HepG2 (cell line): ENCODE results near the gene ZNF581. TPM values are rescaled to one million over a fixed set of nuclear protein-coding genes. Genes with fewer than 3 reads are reported as not detected.

ENCODE experiments used
- ATAC-seq: fragments of 200-7000 bp; cut with Tn5 transposase; 3 replicates; pipeline ENCODE4 v1.9.1; 2020; ENCODE audit warnings: mild to moderate bottlenecking, moderate library complexity
- BruUV-seq: library from RNA; stranded (reverse); fragments of 400-500 nt; replicated peaks from 2 replicates; lab custom pipeline; 2021; lab: Mats Ljungman, UMichigan
- CTCF ChIA-PET: fragments of 300-600 bp; formaldehyde crosslinking; extraction: SDS; loops from one replicate; lab custom pipeline; 2021; ENCODE audit warnings: low total read pairs, inconsistent platforms, low intra/inter-chr PET ratio; lab: Yijun Ruan, JAX
- POLR2A ChIA-PET: fragments of 350-600 bp; sonication (Branson Sonifier 250); formaldehyde crosslinking; loops from one replicate; lab custom pipeline; 2020; ENCODE audit warnings: antibody characterized with exemption, inconsistent platforms; lab: Yijun Ruan, JAX
- DNase-seq: peaks from one replicate; pipeline ENCODE4 v3.0.0-alpha.2; 2015; ENCODE audit warnings: low spot score
- FAIRE-seq: peaks from 3 replicates; lab custom pipeline; 2011; peaks lifted over from hg19 to GRCh38; lab: Jason Lieb, UNC
- H2AFZ ChIP-seq: one replicate; pipeline ENCODE4 v1.6.1; 2011; ENCODE audit warnings: low read length, inconsistent platforms
- H3K27ac ChIP-seq: fragments of 300-600 bp; 3 replicates; pipeline ENCODE4 v1.8.0; 2011; ENCODE audit warnings: mixed run types, mild to moderate bottlenecking, mixed read lengths, low read length, inconsistent platforms; ENCODE audit not compliant: insufficient read depth; ENCODE audit errors: extremely low read length
- H3K27me3 ChIP-seq, 2 experiments: fragments of 200-600 bp in 1 of 2; 2 replicates in 1 of 2; 3 replicates in 1 of 2; pipeline versions ENCODE4 v1.6.0 to v1.8.0; 2011; ENCODE audit warnings: low read length in 2 of 2, mild to moderate bottlenecking in 2 of 2, moderate library complexity in 2 of 2, inconsistent platforms in 1 of 2; ENCODE audit not compliant: insufficient read depth in 2 of 2, control insufficient read depth in 1 of 2
- H3K36me3 ChIP-seq, 2 experiments: fragments of 200-600 bp in 1 of 2; replicated peaks in 1 of 2; 2 replicates in 1 of 2; 3 replicates in 1 of 2; pipeline versions ENCODE4 v1.5.1 to v1.8.0; 2011; ENCODE audit warnings: low read length in 2 of 2, inconsistent platforms in 1 of 2; ENCODE audit not compliant: insufficient read depth in 2 of 2, control insufficient read depth in 1 of 2
- H3K4me1 ChIP-seq: 2 replicates; pipeline ENCODE4 v1.5.1; 2012; ENCODE audit warnings: low read length, inconsistent platforms; ENCODE audit not compliant: insufficient read depth
- H3K4me2 ChIP-seq: 2 replicates; pipeline ENCODE4 v1.6.0; 2011; ENCODE audit warnings: low read depth, low read length, inconsistent platforms
- H3K4me3 ChIP-seq, 3 experiments: fragments of 200-600 bp in 1 of 3; sonication (generic), shearing (Covaris generic) in 1 of 3; replicated peaks in 1 of 3; 2 replicates each; pipeline ENCODE4 v1.5.1; 2011 to 2016; ENCODE audit warnings: low read length in 3 of 3, inconsistent platforms in 2 of 3, low read depth in 2 of 3, mild to moderate bottlenecking in 2 of 3, control low read depth in 1 of 3, mixed read lengths in 1 of 3; ENCODE audit not compliant: insufficient read depth in 1 of 3
- H3K79me2 ChIP-seq: one replicate; pipeline ENCODE4 v1.6.1; 2011; ENCODE audit warnings: low read length, inconsistent platforms; ENCODE audit not compliant: insufficient read depth
- H3K9ac ChIP-seq: 2 replicates; pipeline ENCODE4 v1.6.0; 2011; ENCODE audit warnings: mild to moderate bottlenecking, low read depth, low read length, inconsistent platforms; ENCODE audit not compliant: insufficient read depth
- H3K9me3 ChIP-seq: 2 replicates; pipeline ENCODE4 v1.5.1; 2012; ENCODE audit warnings: mild to moderate bottlenecking, low read length
- H4K20me1 ChIP-seq: 2 replicates; pipeline ENCODE4 v1.6.0; 2011; ENCODE audit warnings: inconsistent platforms, mild to moderate bottlenecking, low read length, moderate library complexity; ENCODE audit not compliant: insufficient read depth
- EZH2 ChIP-seq: conservative IDR thresholded peaks from 2 replicates; pipeline ENCODE4 v1.6.1; 2012; ENCODE audit warnings: mild to moderate bottlenecking, low read depth, low read length, moderate library complexity
- MEIS1 ChIP-seq: sonication (generic); formaldehyde crosslinking; IDR thresholded peaks from 2 replicates; pipeline ENCODE4 v1.9.0; 2021; ENCODE audit warnings: mild to moderate bottlenecking, missing genetic modification reagents, moderate library complexity, borderline replicate concordance
- POLR2A ChIP-seq, 2 experiments: IDR thresholded peaks; 2 replicates each; pipeline ENCODE4 v1.6.1; 2011; ENCODE audit warnings: low read depth in 2 of 2, low read length in 2 of 2, mild to moderate bottlenecking in 1 of 2, moderate library complexity in 1 of 2; ENCODE audit not compliant: insufficient read depth in 1 of 2
- RBM22 ChIP-seq: fragments of 200-400 bp; formaldehyde crosslinking; optimal IDR thresholded peaks from 2 replicates; pipeline ENCODE3; 2017; ENCODE audit warnings: mild to moderate bottlenecking, low read length, moderate library complexity
- ZNF337 ChIP-seq: sonication (generic); formaldehyde crosslinking; IDR thresholded peaks from 2 replicates; pipeline ENCODE4 v1.5.1; 2020; ENCODE audit warnings: missing genetic modification reagents, low read depth, mild to moderate bottlenecking, borderline replicate concordance
- ZNF546 ChIP-seq: sonication (generic); formaldehyde crosslinking; conservative IDR thresholded peaks from 2 replicates; pipeline ENCODE4 v1.8.1; 2023; ENCODE audit warnings: mild to moderate bottlenecking, missing genetic modification reagents
- ZNF768 ChIP-seq: sonication (generic); formaldehyde crosslinking; IDR thresholded peaks from 2 replicates; pipeline ENCODE4 v1.4.0; 2020; ENCODE audit warnings: missing genetic modification reagents
- WGBS: methylation state at CpG from one replicate; pipeline ENCODE4 v1.1.6; 2017; ENCODE audit warnings: low lambda C conversion rate; 5-methylcytosine and 5-hydroxymethylcytosine counted together
- in situ Hi-C: cut with HindIII; loops from 2 replicates; pipeline ENCODE4 v1.10.0; 2017; ENCODE audit warnings: low pct_unique_long_range_greater_than_20kb; ENCODE audit not compliant: extremely low pct_ligation_motif_present
- intact Hi-C: fragments of 100-400 bp; cut with micrococcal nuclease; formaldehyde crosslinking; loops from one replicate; pipeline ENCODE4 v1.10.0; 2022; ENCODE audit not compliant: unreplicated experiment
- polyA plus RNA-seq, 8 experiments: library from polyadenylated mRNA; depleted of rRNA in 3 of 8; stranded (reverse) in 7 of 8; unstranded in 1 of 8; fragments of >200 nt; fragmentation: Illumina TruSeq in 4 of 8; extraction: Trizol in 4 of 8; gene quantifications; 2 replicates each; pipeline versions ENCODE4 v1.2.1 to v1.2.3, GENCODE V29; 2011 to 2016; ENCODE audit warnings: low read depth in 4 of 8, missing spikeins in 1 of 8, mixed read lengths in 1 of 8; ENCODE audit not compliant: insufficient read depth in 1 of 8
- total RNA-seq, 5 experiments: library from RNA; depleted of rRNA; stranded (reverse); fragments of >200 nt; fragmentation: Illumina TruSeq; extraction: Trizol; gene quantifications; 2 replicates each; pipeline ENCODE4 v1.2.3, GENCODE V29; 2016; ENCODE audit warnings: low read depth in 1 of 5
- TF ChIP-seq, protein P1 (sequence below), 2 experiments: sonication (generic) in 1 of 2; formaldehyde crosslinking in 1 of 2; IDR thresholded peaks; 2 replicates each; pipeline versions ENCODE4 v1.4.0 to v1.6.1; 2018 to 2020; ENCODE audit warnings: missing genetic modification reagents in 2 of 2, borderline replicate concordance in 1 of 2, low read depth in 1 of 2, mild to moderate bottlenecking in 1 of 2, missing biosample characterization in 1 of 2

Gene ZNF581
- total and polyA plus RNA-seq, 2 of the 13 experiments (the other 11 are each of a cell fraction or from before 2014, with no cell fraction given): 19.6 to 49.5 TPM

DNA sequence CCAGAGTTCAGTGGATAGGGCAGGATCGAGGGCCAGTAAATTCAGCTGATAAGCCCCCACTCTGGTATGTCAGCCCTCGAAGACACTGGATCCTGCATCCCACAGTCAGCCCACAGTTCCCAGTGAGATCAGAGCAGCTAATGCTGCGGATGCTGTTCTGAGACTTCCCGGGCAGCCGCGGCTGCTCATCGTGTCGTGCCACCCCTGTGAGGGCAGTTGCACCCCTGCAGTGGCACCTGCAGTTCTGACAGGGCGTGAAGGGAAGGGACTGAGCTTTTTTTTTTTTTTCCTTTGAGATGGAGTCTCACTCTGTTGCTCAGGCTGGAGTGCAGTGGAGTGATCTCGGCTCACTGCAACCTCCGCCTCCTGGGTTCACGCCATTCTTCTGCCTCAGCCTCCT is 24.1 kb downstream of the ZNF581 start:
- FAIRE-seq (no peak), DNase-seq (no peak), ATAC-seq (no peak)
- peaks cover 54% of the 10 kb centered on the region for H3K79me2 ChIP-seq
- intact Hi-C loops (no loop called here), in situ Hi-C loops (no loop called here)
- WGBS: 96% methylated on average over 10 of the region's 12 CpGs
- no TSS peak for BruUV-seq
- H3K27me3 ChIP-seq: no peaks in the 10 kb centered on the region
- no peak overlapping the region for H3K4me3 ChIP-seq
- no peak overlapping the region for H2AFZ ChIP-seq
- ChIA-PET CTCF (no interaction called here), POLR2A (no interaction called here)
- no peak overlapping the region for H3K4me2 ChIP-seq
- H3K9ac ChIP-seq: no peak overlapping the region
- H3K9me3 ChIP-seq: no peaks in the 10 kb centered on the region
- H4K20me1 ChIP-seq: peaks cover 55% of the 10 kb centered on the region
- no peak overlapping the region for H3K27ac ChIP-seq
- H3K36me3 ChIP-seq: peaks cover 58 to 76% of the 10 kb centered on the region in 2 experiments
- peaks cover 18% of the 10 kb centered on the region for H3K4me1 ChIP-seq
- peak; percentile 12; the same call in 1 of the 2 replicates for TF ChIP-seq ZNF768
- no peak for TF ChIP-seq MEIS1 (CRISPR knock-in tag)
- TF ChIP-seq, all 625 proteins: peak for 1

DNA sequence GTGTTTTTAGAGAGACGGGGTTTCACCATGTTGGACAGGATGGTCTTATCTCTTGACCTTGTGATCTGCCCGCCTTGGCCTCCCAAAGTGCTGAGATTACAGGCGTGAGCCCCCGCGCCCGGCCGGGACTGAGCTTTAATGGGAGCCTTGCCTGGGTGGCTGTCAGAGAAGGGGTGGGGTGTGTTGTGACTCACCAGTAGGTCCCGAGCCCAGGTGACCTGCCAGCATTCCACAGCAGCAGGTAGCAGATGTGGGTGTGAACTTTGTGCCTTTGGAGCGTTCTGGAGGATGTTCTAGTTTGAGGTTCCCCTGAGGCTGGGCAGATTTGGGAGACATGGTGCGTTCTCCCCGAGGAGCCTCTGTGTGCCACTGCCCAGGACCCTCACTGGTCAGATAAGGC is 24.5 kb downstream of the ZNF581 start:
- H3K4me1 ChIP-seq: peaks cover 18% of the 10 kb centered on the region
- H3K79me2 ChIP-seq: peaks cover 52% of the 10 kb centered on the region
- FAIRE-seq (no peak), ATAC-seq (no peak), DNase-seq (no peak)
- TF ChIP-seq RBM22 (peak; percentile 30), ZNF337 (CRISPR knock-in tag) (no peak), EZH2 (no peak), ZNF546 (CRISPR knock-in tag) (no peak), POLR2A (IDR thresholded peaks at IDR 0.05; ENCODE audit: insufficient read depth in 1 of 2, low read depth in 2 of 2, low read length in 2 of 2) (0 out of 4 replicates have a peak, but pooled peaks of 1 of the 2 experiments have one; percentile 0)
- TF ChIP-seq, protein P1, sequence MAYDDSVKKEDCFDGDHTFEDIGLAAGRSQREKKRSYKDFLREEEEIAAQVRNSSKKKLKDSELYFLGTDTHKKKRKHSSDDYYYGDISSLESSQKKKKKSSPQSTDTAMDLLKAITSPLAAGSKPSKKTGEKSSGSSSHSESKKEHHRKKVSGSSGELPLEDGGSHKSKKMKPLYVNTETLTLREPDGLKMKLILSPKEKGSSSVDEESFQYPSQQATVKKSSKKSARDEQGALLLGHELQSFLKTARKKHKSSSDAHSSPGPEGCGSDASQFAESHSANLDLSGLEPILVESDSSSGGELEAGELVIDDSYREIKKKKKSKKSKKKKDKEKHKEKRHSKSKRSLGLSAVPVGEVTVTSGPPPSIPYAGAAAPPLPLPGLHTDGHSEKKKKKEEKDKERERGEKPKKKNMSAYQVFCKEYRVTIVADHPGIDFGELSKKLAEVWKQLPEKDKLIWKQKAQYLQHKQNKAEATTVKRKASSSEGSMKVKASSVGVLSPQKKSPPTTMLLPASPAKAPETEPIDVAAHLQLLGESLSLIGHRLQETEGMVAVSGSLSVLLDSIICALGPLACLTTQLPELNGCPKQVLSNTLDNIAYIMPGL (CRISPR knock-in tag; IDR thresholded peaks at IDR 0.05; ENCODE audit: borderline replicate concordance in 1 of 2, low read depth in 1 of 2): no peak
- H3K36me3 ChIP-seq: peaks cover 54 to 74% of the 10 kb centered on the region in 2 experiments
- H3K4me2 ChIP-seq: no peak overlapping the region
- no peak overlapping the region for H3K27ac ChIP-seq
- CTCF ChIA-PET: no interaction called here
- no peaks in the 10 kb centered on the region for H3K27me3 ChIP-seq
- H3K9ac ChIP-seq: no peak overlapping the region
- in situ Hi-C loops (no loop called here), intact Hi-C loops (no loop called here)
- H2AFZ ChIP-seq: no peak overlapping the region
- H3K9me3 ChIP-seq: no peaks in the 10 kb centered on the region
- BruUV-seq: no TSS peak
- H3K4me3 ChIP-seq: no peak overlapping the region
- 81% methylated on average over 6 of the region's 11 CpGs for WGBS
- peaks cover 55% of the 10 kb centered on the region for H4K20me1 ChIP-seq
- POLR2A ChIA-PET: interaction anchor here (0.9 kb wide), 1 partner anchor 14 kb away, joined by 4 read pairs; the partner anchor contains the start of gene U2AF2
